GM12878 (cell line): ENCODE results near the gene AFAP1L2. TPM values are rescaled to one million over a fixed set of nuclear protein-coding genes. Genes with fewer than 3 reads are reported as not detected.

Experiments
- ATAC-seq: fragments of 200-7000 bp; cut with Tn5 transposase; 3 replicates; pipeline ENCODE4 v1.9.1; 2020; ENCODE audit warnings: mild to moderate bottlenecking, moderate library complexity
- BruUV-seq: library from RNA; stranded (reverse); fragments of 400-500 nt; replicated peaks from 2 replicates; lab custom pipeline; 2021; lab: Mats Ljungman, UMichigan
- CTCF ChIA-PET: fragments of 300-600 bp; sonication (Branson Sonifier 250); formaldehyde crosslinking; extraction: SDS; loops from one replicate; lab custom pipeline; 2021; ENCODE audit warnings: inconsistent platforms; lab: Yijun Ruan, JAX
- POLR2A ChIA-PET: fragments of 350-600 bp; formaldehyde crosslinking; extraction: SDS; loops from one replicate; lab custom pipeline; 2021; ENCODE audit warnings: inconsistent platforms; lab: Charles Lee
- RAD21 ChIA-PET: fragments of 300-600 bp; sonication (Branson Sonifier 250); formaldehyde crosslinking; loops from one replicate; lab custom pipeline; 2023; ENCODE audit warnings: antibody characterized with exemption; ENCODE audit not compliant: unreplicated experiment; lab: Charles Lee
- SMC1A ChIA-PET: fragments of 300-600 bp; sonication (Branson Sonifier 250); formaldehyde crosslinking; loops from one replicate; lab custom pipeline; 2023; ENCODE audit not compliant: unreplicated experiment, uncharacterized antibody; lab: Charles Lee
- DNase-seq: peaks from one replicate; pipeline ENCODE4 v3.0.0-alpha.2; 2011; ENCODE audit warnings: low read depth, low spot score
- FAIRE-seq: peaks from 3 replicates; lab custom pipeline; 2011; peaks lifted over from hg19 to GRCh38; lab: Jason Lieb, UNC
- H2AFZ ChIP-seq: 2 replicates; pipeline ENCODE4 v1.6.0; 2011; ENCODE audit warnings: low read depth, low read length, control low read depth; ENCODE audit not compliant: control insufficient read depth
- H3K27ac ChIP-seq: 2 replicates; pipeline ENCODE4 v1.5.1; 2011; ENCODE audit warnings: control low read depth; ENCODE audit not compliant: control insufficient read depth, insufficient read depth
- H3K27me3 ChIP-seq, 2 experiments: replicated peaks in 1 of 2; 2 replicates each; pipeline versions ENCODE4 v1.6.0 to v1.6.1; 2011; ENCODE audit warnings: low read length in 1 of 2; ENCODE audit not compliant: control insufficient read depth in 2 of 2, insufficient read depth in 2 of 2
- H3K36me3 ChIP-seq, 2 experiments: 2 replicates each; pipeline ENCODE4 v1.5.1; 2011; ENCODE audit warnings: low read length in 1 of 2; ENCODE audit not compliant: control insufficient read depth in 2 of 2, insufficient read depth in 2 of 2
- H3K4me1 ChIP-seq: 2 replicates; pipeline ENCODE4 v1.6.1; 2011; ENCODE audit warnings: mild to moderate bottlenecking, low read length, moderate library complexity, mixed read lengths; ENCODE audit not compliant: control insufficient read depth, insufficient read depth
- H3K4me2 ChIP-seq: 2 replicates; pipeline ENCODE4 v1.6.0; 2011; ENCODE audit warnings: control low read depth; ENCODE audit not compliant: control insufficient read depth, insufficient read depth
- H3K4me3 ChIP-seq: fragments of 200-600 bp; sonication (generic); 2 replicates; pipeline ENCODE4 v1.5.1; 2016
- H3K79me2 ChIP-seq: 2 replicates; pipeline ENCODE4 v1.6.0; 2011; ENCODE audit warnings: low read length; ENCODE audit not compliant: control insufficient read depth, insufficient read depth
- H3K9ac ChIP-seq: 2 replicates; pipeline ENCODE4 v1.8.0; 2011; ENCODE audit warnings: low read length, control low read depth, mixed read lengths; ENCODE audit not compliant: control insufficient read depth, insufficient read depth
- H3K9me3 ChIP-seq: replicated peaks from 3 replicates; pipeline ENCODE4 v1.5.1; 2011; ENCODE audit warnings: mild to moderate bottlenecking, low read length; ENCODE audit not compliant: control insufficient read depth, insufficient read depth
- H4K20me1 ChIP-seq: 2 replicates; pipeline ENCODE4 v1.6.0; 2011; ENCODE audit not compliant: control insufficient read depth, insufficient read depth
- ATF3 ChIP-seq: IDR thresholded peaks from 2 replicates; pipeline ENCODE4 v1.6.1; 2011; ENCODE audit warnings: low read depth, mild to moderate bottlenecking, low read length, moderate library complexity, borderline replicate concordance; ENCODE audit errors: extremely low read depth
- CBX3 ChIP-seq: fragments of 200-600 bp; sonication (generic); IDR thresholded peaks from 2 replicates; pipeline ENCODE4 v1.6.1; 2016; ENCODE audit warnings: low read depth, borderline replicate concordance
- CEBPB ChIP-seq, 2 experiments: fragments of 150-350 bp in 1 of 2; IDR thresholded peaks; 2 replicates each; pipeline ENCODE4 v1.6.1; 2012 to 2014; ENCODE audit warnings: low read depth in 2 of 2, low read length in 2 of 2, borderline replicate concordance in 1 of 2, inconsistent platforms in 1 of 2
- DPF2 ChIP-seq: fragments of 450-650 bp; IDR thresholded peaks from 2 replicates; pipeline ENCODE4 v1.6.1; 2017; ENCODE audit warnings: mild to moderate bottlenecking
- FOS ChIP-seq: IDR thresholded peaks from 3 replicates; pipeline ENCODE4 v1.6.1; 2011; ENCODE audit warnings: borderline replicate concordance; ENCODE audit not compliant: insufficient read length; ENCODE audit errors: extremely low read depth
- HDAC6 ChIP-seq: fragments of 200-600 bp; sonication (generic); IDR thresholded peaks from one replicate; pipeline ENCODE4 v1.8.0; 2017; ENCODE audit warnings: antibody characterized with exemption; ENCODE audit not compliant: unreplicated experiment
- NFYB ChIP-seq: IDR thresholded peaks from 2 replicates; pipeline ENCODE4 v1.6.1; 2011; ENCODE audit warnings: low read depth, mild to moderate bottlenecking, low read length, improper control_type of control experiment, moderate library complexity; ENCODE audit not compliant: insufficient read depth
- RAD51 ChIP-seq: fragments of 450-650 bp; IDR thresholded peaks from 2 replicates; pipeline ENCODE4 v1.6.1; 2016; ENCODE audit warnings: moderate library complexity, mild to moderate bottlenecking, inconsistent platforms
- ZBTB11 ChIP-seq: fragments of 450-650 bp; formaldehyde crosslinking; IDR thresholded peaks from 2 replicates; pipeline ENCODE4 v1.5.0; 2022; ENCODE audit warnings: mild to moderate bottlenecking, missing genetic modification characterization
- ZNF384 ChIP-seq: IDR thresholded peaks from 2 replicates; pipeline ENCODE4 v1.6.1; 2012; ENCODE audit warnings: low read depth, mild to moderate bottlenecking, low read length, improper control_type of control experiment, borderline replicate concordance
- whole genome bisulfite sequencing: methylation state at CpG from one replicate; pipeline ENCODE4 v1.1.6; 2016; ENCODE audit warnings: low lambda C conversion rate; ENCODE audit not compliant: insufficient replicate concordance, insufficient coverage; ENCODE audit errors: missing lambda C conversion rate; 5-methylcytosine and 5-hydroxymethylcytosine counted together
- in situ Hi-C: fragments of 300-500 bp; cut with MboI; formaldehyde crosslinking; loops from 9 replicates; pipeline ENCODE4 v1.14.3; 2018; ENCODE audit warnings: mixed read lengths
- intact Hi-C: fragments of 100-400 bp; cut with micrococcal nuclease; formaldehyde crosslinking; loops from one replicate; pipeline ENCODE4 v1.14.2; 2022; ENCODE audit not compliant: unreplicated experiment
- polyA plus RNA-seq, 11 experiments: library from polyadenylated mRNA; depleted of rRNA in 4 of 11; unstranded in 6 of 11; stranded (reverse) in 5 of 11; fragments of >200 nt; fragmentation: Nextera tagmentation in 4 of 11; fragmentation: Illumina TruSeq in 1 of 11; extraction: Ambion mirVana in 4 of 11; extraction: Trizol in 1 of 11; gene quantifications; 1 replicate in 1 of 11; 2 replicates in 10 of 11; pipeline versions ENCODE4 v1.2.1 to v1.2.3, GENCODE V29; 2011 to 2016; ENCODE audit warnings: inconsistent platforms in 2 of 11, missing spikeins in 2 of 11, low read depth in 1 of 11
- total RNA-seq, 4 experiments: library from RNA; depleted of rRNA in 3 of 4; stranded (reverse); fragments of >200 nt in 3 of 4; fragmentation: Illumina TruSeq in 1 of 4; extraction: Trizol in 1 of 4; gene quantifications; 2 replicates each; pipeline versions ENCODE4 v1.2.1 to v1.2.3, GENCODE V29; 2013 to 2021
- TF ChIP-seq, protein P1 (sequence below): fragments of 450-650 bp; formaldehyde crosslinking; IDR thresholded peaks from 2 replicates; pipeline ENCODE4 v1.4.0; 2022; ENCODE audit warnings: mild to moderate bottlenecking, moderate library complexity
- TF ChIP-seq, protein P2 (sequence below): fragments of 450-650 bp; IDR thresholded peaks from 2 replicates; pipeline ENCODE4 v1.6.1; 2017; ENCODE audit warnings: mild to moderate bottlenecking, moderate library complexity

Gene AFAP1L2
- total and polyA plus RNA-seq, 10 of the 15 experiments (the other 5 are each of a cell fraction or from before 2014, with no cell fraction given): 0.03 to 4.0 (median 0.34) TPM

- ChIA-PET RAD21 (no interaction called here), POLR2A (no interaction called here), CTCF (no interaction called here), SMC1A (no interaction called here)
- no peaks in the 10 kb centered on the region for H3K79me2 ChIP-seq
- no peak overlapping the region for H2AFZ ChIP-seq
- H3K4me2 ChIP-seq: no peak overlapping the region
- H3K36me3 ChIP-seq: no peaks in the 10 kb centered on the region
- WGBS: 46% methylated on average over 7 of the region's 7 CpGs
- no peak overlapping the region for H3K4me3 ChIP-seq
- ATAC-seq (no peak), DNase-seq (no peak), FAIRE-seq (no peak)
- no peak overlapping the region for H3K9ac ChIP-seq
- no TSS peak for BruUV-seq
- H3K27me3 ChIP-seq: peaks cover 0 to 5% of the 10 kb centered on the region in 2 experiments; a peak in 2 of 4 replicates
- intact Hi-C loops: no loop called here
- in situ Hi-C loops: no loop called here
- no peaks in the 10 kb centered on the region for H3K4me1 ChIP-seq
- no peak overlapping the region for H3K27ac ChIP-seq
- no peaks in the 10 kb centered on the region for H3K9me3 ChIP-seq
- H4K20me1 ChIP-seq: no peaks in the 10 kb centered on the region
- no peak for TF ChIP-seq CEBPB (IDR thresholded peaks at IDR 0.05; ENCODE audit: borderline replicate concordance in 1 of 2, low read depth in 2 of 2, low read length in 2 of 2)
- no peak for TF ChIP-seq ATF3
- no peak for TF ChIP-seq CBX3
- TF ChIP-seq, protein P1, sequence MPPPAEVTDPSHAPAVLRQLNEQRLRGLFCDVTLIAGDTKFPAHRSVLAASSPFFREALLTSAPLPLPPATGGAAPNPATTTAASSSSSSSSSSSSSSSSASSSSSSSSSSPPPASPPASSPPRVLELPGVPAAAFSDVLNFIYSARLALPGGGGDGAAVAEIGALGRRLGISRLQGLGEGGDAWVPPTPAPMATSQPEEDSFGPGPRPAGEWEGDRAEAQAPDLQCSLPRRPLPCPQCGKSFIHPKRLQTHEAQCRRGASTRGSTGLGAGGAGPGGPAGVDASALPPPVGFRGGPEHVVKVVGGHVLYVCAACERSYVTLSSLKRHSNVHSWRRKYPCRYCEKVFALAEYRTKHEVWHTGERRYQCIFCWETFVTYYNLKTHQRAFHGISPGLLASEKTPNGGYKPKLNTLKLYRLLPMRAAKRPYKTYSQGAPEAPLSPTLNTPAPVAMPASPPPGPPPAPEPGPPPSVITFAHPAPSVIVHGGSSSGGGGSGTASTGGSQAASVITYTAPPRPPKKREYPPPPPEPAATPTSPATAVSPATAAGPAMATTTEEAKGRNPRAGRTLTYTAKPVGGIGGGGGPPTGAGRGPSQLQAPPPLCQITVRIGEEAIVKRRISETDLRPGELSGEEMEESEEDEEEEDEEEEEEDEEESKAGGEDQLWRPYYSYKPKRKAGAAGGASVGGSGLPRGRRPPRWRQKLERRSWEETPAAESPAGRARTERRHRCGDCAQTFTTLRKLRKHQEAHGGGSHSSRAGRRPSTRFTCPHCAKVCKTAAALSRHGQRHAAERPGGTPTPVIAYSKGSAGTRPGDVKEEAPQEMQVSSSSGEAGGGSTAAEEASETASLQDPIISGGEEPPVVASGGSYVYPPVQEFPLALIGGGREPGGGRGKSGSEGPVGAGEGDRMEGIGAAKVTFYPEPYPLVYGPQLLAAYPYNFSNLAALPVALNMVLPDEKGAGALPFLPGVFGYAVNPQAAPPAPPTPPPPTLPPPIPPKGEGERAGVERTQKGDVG: no peak
- TF ChIP-seq ZBTB11 (CRISPR knock-in tag): no peak
- no peak for TF ChIP-seq ZNF384
- no peak for TF ChIP-seq DPF2
- no peak for TF ChIP-seq RAD51
- no peak for TF ChIP-seq NFYB
- no peak for TF ChIP-seq FOS
- TF ChIP-seq, protein P2, sequence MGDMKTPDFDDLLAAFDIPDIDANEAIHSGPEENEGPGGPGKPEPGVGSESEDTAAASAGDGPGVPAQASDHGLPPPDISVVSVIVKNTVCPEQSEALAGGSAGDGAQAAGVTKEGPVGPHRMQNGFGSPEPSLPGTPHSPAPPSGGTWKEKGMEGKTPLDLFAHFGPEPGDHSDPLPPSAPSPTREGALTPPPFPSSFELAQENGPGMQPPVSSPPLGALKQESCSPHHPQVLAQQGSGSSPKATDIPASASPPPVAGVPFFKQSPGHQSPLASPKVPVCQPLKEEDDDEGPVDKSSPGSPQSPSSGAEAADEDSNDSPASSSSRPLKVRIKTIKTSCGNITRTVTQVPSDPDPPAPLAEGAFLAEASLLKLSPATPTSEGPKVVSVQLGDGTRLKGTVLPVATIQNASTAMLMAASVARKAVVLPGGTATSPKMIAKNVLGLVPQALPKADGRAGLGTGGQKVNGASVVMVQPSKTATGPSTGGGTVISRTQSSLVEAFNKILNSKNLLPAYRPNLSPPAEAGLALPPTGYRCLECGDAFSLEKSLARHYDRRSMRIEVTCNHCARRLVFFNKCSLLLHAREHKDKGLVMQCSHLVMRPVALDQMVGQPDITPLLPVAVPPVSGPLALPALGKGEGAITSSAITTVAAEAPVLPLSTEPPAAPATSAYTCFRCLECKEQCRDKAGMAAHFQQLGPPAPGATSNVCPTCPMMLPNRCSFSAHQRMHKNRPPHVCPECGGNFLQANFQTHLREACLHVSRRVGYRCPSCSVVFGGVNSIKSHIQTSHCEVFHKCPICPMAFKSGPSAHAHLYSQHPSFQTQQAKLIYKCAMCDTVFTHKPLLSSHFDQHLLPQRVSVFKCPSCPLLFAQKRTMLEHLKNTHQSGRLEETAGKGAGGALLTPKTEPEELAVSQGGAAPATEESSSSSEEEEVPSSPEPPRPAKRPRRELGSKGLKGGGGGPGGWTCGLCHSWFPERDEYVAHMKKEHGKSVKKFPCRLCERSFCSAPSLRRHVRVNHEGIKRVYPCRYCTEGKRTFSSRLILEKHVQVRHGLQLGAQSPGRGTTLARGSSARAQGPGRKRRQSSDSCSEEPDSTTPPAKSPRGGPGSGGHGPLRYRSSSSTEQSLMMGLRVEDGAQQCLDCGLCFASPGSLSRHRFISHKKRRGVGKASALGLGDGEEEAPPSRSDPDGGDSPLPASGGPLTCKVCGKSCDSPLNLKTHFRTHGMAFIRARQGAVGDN: no peak
- no peak for TF ChIP-seq HDAC6
These were observed 157.5 kb downstream of the AFAP1L2 start for GRCh38 chr10:114246679-114247305.
